HepG2 (cell line): ENCODE results near the gene PIEZO2. TPM values are rescaled to one million over a fixed set of nuclear protein-coding genes. Genes with fewer than 3 reads are reported as not detected.

Source experiments
- ATAC-seq: fragments of 200-7000 bp; cut with Tn5 transposase; 3 replicates; pipeline ENCODE4 v1.9.1; 2020; ENCODE audit warnings: mild to moderate bottlenecking, moderate library complexity
- BruUV-seq: library from RNA; stranded (reverse); fragments of 400-500 nt; replicated peaks from 2 replicates; lab custom pipeline; 2021; lab: Mats Ljungman, UMichigan
- CTCF ChIA-PET: fragments of 300-600 bp; formaldehyde crosslinking; extraction: SDS; loops from one replicate; lab custom pipeline; 2021; ENCODE audit warnings: low total read pairs, inconsistent platforms, low intra/inter-chr PET ratio; lab: Yijun Ruan, JAX
- POLR2A ChIA-PET: fragments of 350-600 bp; sonication (Branson Sonifier 250); formaldehyde crosslinking; loops from one replicate; lab custom pipeline; 2020; ENCODE audit warnings: antibody characterized with exemption, inconsistent platforms; lab: Yijun Ruan, JAX
- DNase-seq: peaks from one replicate; pipeline ENCODE4 v3.0.0-alpha.2; 2015; ENCODE audit warnings: low spot score
- FAIRE-seq: peaks from 3 replicates; lab custom pipeline; 2011; peaks lifted over from hg19 to GRCh38; lab: Jason Lieb, UNC
- H2AFZ ChIP-seq: one replicate; pipeline ENCODE4 v1.6.1; 2011; ENCODE audit warnings: low read length, inconsistent platforms
- H3K27ac ChIP-seq: fragments of 300-600 bp; 3 replicates; pipeline ENCODE4 v1.8.0; 2011; ENCODE audit warnings: mixed run types, mild to moderate bottlenecking, mixed read lengths, low read length, inconsistent platforms; ENCODE audit not compliant: insufficient read depth; ENCODE audit errors: extremely low read length
- H3K27me3 ChIP-seq, 2 experiments: fragments of 200-600 bp in 1 of 2; 2 replicates in 1 of 2; 3 replicates in 1 of 2; pipeline versions ENCODE4 v1.6.0 to v1.8.0; 2011; ENCODE audit warnings: low read length in 2 of 2, mild to moderate bottlenecking in 2 of 2, moderate library complexity in 2 of 2, inconsistent platforms in 1 of 2; ENCODE audit not compliant: insufficient read depth in 2 of 2, control insufficient read depth in 1 of 2
- H3K36me3 ChIP-seq, 2 experiments: fragments of 200-600 bp in 1 of 2; replicated peaks in 1 of 2; 2 replicates in 1 of 2; 3 replicates in 1 of 2; pipeline versions ENCODE4 v1.5.1 to v1.8.0; 2011; ENCODE audit warnings: low read length in 2 of 2, inconsistent platforms in 1 of 2; ENCODE audit not compliant: insufficient read depth in 2 of 2, control insufficient read depth in 1 of 2
- H3K4me1 ChIP-seq: 2 replicates; pipeline ENCODE4 v1.5.1; 2012; ENCODE audit warnings: low read length, inconsistent platforms; ENCODE audit not compliant: insufficient read depth
- H3K4me2 ChIP-seq: 2 replicates; pipeline ENCODE4 v1.6.0; 2011; ENCODE audit warnings: low read depth, low read length, inconsistent platforms
- H3K4me3 ChIP-seq, 3 experiments: fragments of 200-600 bp in 1 of 3; sonication (generic), shearing (Covaris generic) in 1 of 3; replicated peaks in 1 of 3; 2 replicates each; pipeline ENCODE4 v1.5.1; 2011 to 2016; ENCODE audit warnings: low read length in 3 of 3, inconsistent platforms in 2 of 3, low read depth in 2 of 3, mild to moderate bottlenecking in 2 of 3, control low read depth in 1 of 3, mixed read lengths in 1 of 3; ENCODE audit not compliant: insufficient read depth in 1 of 3
- H3K79me2 ChIP-seq: one replicate; pipeline ENCODE4 v1.6.1; 2011; ENCODE audit warnings: low read length, inconsistent platforms; ENCODE audit not compliant: insufficient read depth
- H3K9ac ChIP-seq: 2 replicates; pipeline ENCODE4 v1.6.0; 2011; ENCODE audit warnings: mild to moderate bottlenecking, low read depth, low read length, inconsistent platforms; ENCODE audit not compliant: insufficient read depth
- H3K9me3 ChIP-seq: 2 replicates; pipeline ENCODE4 v1.5.1; 2012; ENCODE audit warnings: mild to moderate bottlenecking, low read length
- H4K20me1 ChIP-seq: 2 replicates; pipeline ENCODE4 v1.6.0; 2011; ENCODE audit warnings: inconsistent platforms, mild to moderate bottlenecking, low read length, moderate library complexity; ENCODE audit not compliant: insufficient read depth
- ARID2 ChIP-seq: sonication (generic); formaldehyde crosslinking; IDR thresholded peaks from 2 replicates; pipeline ENCODE4 v1.8.1; 2022; ENCODE audit warnings: mild to moderate bottlenecking, missing genetic modification reagents, borderline replicate concordance
- SNAI1 ChIP-seq: sonication (generic); formaldehyde crosslinking; IDR thresholded peaks from 2 replicates; pipeline ENCODE4 v1.5.0; 2020; ENCODE audit warnings: mild to moderate bottlenecking, missing genetic modification reagents, borderline replicate concordance
- ZBTB20 ChIP-seq: sonication (generic); formaldehyde crosslinking; IDR thresholded peaks from 2 replicates; pipeline ENCODE4 v1.8.1; 2023; ENCODE audit warnings: missing genetic modification reagents, low read depth, mild to moderate bottlenecking, borderline replicate concordance
- ZNF326 ChIP-seq: sonication (generic); formaldehyde crosslinking; IDR thresholded peaks from 2 replicates; pipeline ENCODE4 v1.4.0; 2020; ENCODE audit warnings: missing genetic modification reagents, borderline replicate concordance
- ZNF430 ChIP-seq: sonication (generic); formaldehyde crosslinking; IDR thresholded peaks from 2 replicates; pipeline ENCODE4 v1.9.0; 2021; ENCODE audit warnings: mild to moderate bottlenecking, missing genetic modification reagents
- ZNF710 ChIP-seq: sonication (generic); formaldehyde crosslinking; IDR thresholded peaks from 2 replicates; pipeline ENCODE4 v1.5.0; 2020; ENCODE audit warnings: mild to moderate bottlenecking, missing genetic modification reagents, borderline replicate concordance
- ZNF75D ChIP-seq: sonication (generic); formaldehyde crosslinking; IDR thresholded peaks from 2 replicates; pipeline ENCODE4 v1.8.1; 2023; ENCODE audit warnings: missing genetic modification reagents, mild to moderate bottlenecking, borderline replicate concordance
- WGBS: methylation state at CpG from one replicate; pipeline ENCODE4 v1.1.6; 2017; ENCODE audit warnings: low lambda C conversion rate; 5-methylcytosine and 5-hydroxymethylcytosine counted together
- in situ Hi-C: cut with HindIII; loops from 2 replicates; pipeline ENCODE4 v1.10.0; 2017; ENCODE audit warnings: low pct_unique_long_range_greater_than_20kb; ENCODE audit not compliant: extremely low pct_ligation_motif_present
- intact Hi-C: fragments of 100-400 bp; cut with micrococcal nuclease; formaldehyde crosslinking; loops from one replicate; pipeline ENCODE4 v1.10.0; 2022; ENCODE audit not compliant: unreplicated experiment
- polyA plus RNA-seq, 8 experiments: library from polyadenylated mRNA; depleted of rRNA in 3 of 8; stranded (reverse) in 7 of 8; unstranded in 1 of 8; fragments of >200 nt; fragmentation: Illumina TruSeq in 4 of 8; extraction: Trizol in 4 of 8; gene quantifications; 2 replicates each; pipeline versions ENCODE4 v1.2.1 to v1.2.3, GENCODE V29; 2011 to 2016; ENCODE audit warnings: low read depth in 4 of 8, missing spikeins in 1 of 8, mixed read lengths in 1 of 8; ENCODE audit not compliant: insufficient read depth in 1 of 8
- total RNA-seq, 5 experiments: library from RNA; depleted of rRNA; stranded (reverse); fragments of >200 nt; fragmentation: Illumina TruSeq; extraction: Trizol; gene quantifications; 2 replicates each; pipeline ENCODE4 v1.2.3, GENCODE V29; 2016; ENCODE audit warnings: low read depth in 1 of 5

Gene PIEZO2
- total and polyA plus RNA-seq, 2 of the 13 experiments (the other 11 are each of a cell fraction or from before 2014, with no cell fraction given) = 15.2 to 27.2 TPM

- WGBS = 79% methylated on average over 5 of the region's 5 CpGs
- Histone ChIP-seq H3K79me2 (no peaks in the 10 kb centered on the region), H4K20me1 (no peaks in the 10 kb centered on the region), H3K4me2 (no peak overlapping the region), H2AFZ (no peak overlapping the region), H3K36me3 (no peaks in the 10 kb centered on the region), H3K4me3 (no peak overlapping the region), H3K9ac (no peak overlapping the region), H3K27ac (no peak overlapping the region), H3K4me1 (peaks cover 5% of the 10 kb centered on the region; the same call in 1 of the 2 replicates), H3K27me3 (no peaks in the 10 kb centered on the region), H3K9me3 (no peaks in the 10 kb centered on the region)
- CTCF ChIA-PET = no interaction called here
- TF ChIP-seq ZNF710 (no peak), ARID2 (CRISPR knock-in tag) (no peak), ZNF75D (no peak)
- FAIRE-seq (no peak), ATAC-seq (no peak), DNase-seq (no peak)
- intact Hi-C loops (no loop called here), in situ Hi-C loops (no loop called here)
- POLR2A ChIA-PET = no interaction called here
- BruUV-seq = no TSS peak
These were observed 54.2 kb downstream of the PIEZO2 start for GRCh38 chr18:11095211-11095610.

GRCh38 chr18:11091746-11092145 is 57.6 kb downstream of the PIEZO2 start:
- FAIRE-seq = no peak

More at GRCh38 chr18:11091746-11092145, 57.6 kb downstream of the PIEZO2 start:
- no peaks in the 10 kb centered on the region for H3K4me1 ChIP-seq
- no peak overlapping the region for H3K9ac ChIP-seq
- H3K4me2 ChIP-seq = no peak overlapping the region
- H4K20me1 ChIP-seq = no peaks in the 10 kb centered on the region
- H2AFZ ChIP-seq = no peak overlapping the region
- TF ChIP-seq ZNF430 (CRISPR knock-in tag) = no peak
- no peak for TF ChIP-seq SNAI1 (CRISPR knock-in tag)
- no peak for TF ChIP-seq ZBTB20 (CRISPR knock-in tag)
- no peak for TF ChIP-seq ZNF326 (CRISPR knock-in tag)
- TF ChIP-seq, all 625 proteins: peak for 0
- CTCF ChIA-PET = no interaction called here
- Histone ChIP-seq H3K27me3 (no peaks in the 10 kb centered on the region), H3K36me3 (no peaks in the 10 kb centered on the region), H3K27ac (no peak overlapping the region), H3K9me3 (no peaks in the 10 kb centered on the region), H3K79me2 (no peaks in the 10 kb centered on the region), H3K4me3 (no peak overlapping the region)
- ATAC-seq = no peak
- BruUV-seq = no TSS peak
- 90% methylated on average over 6 of the region's 6 CpGs for WGBS
- intact Hi-C loops (no loop called here), in situ Hi-C loops (no loop called here)
- POLR2A ChIA-PET = no interaction called here
- DNase-seq = no peak
